Sciatic nerve (tissue), 2 donors: ENCODE measurements around the gene COL13A1. TPM values are rescaled to one million over a fixed set of nuclear protein-coding genes. Genes with fewer than 3 reads are reported as not detected.
A peak's percentile ranks its signal among the peaks of the same experiment; 100 is the strongest.

Source experiments
- ATAC-seq: fragments of 200-7000 bp; cut with Tn5 transposase; one replicate; pipeline ENCODE4 v1.9.1; 2020; ENCODE audit warnings: mild to moderate bottlenecking, moderate library complexity
- DNase-seq: peaks from one replicate; pipeline ENCODE4 v3.0.0-alpha.2; 2020; ENCODE audit warnings: low spot score
- intact Hi-C: fragments of 100-400 bp; cut with DNase I; formaldehyde crosslinking; loops from one replicate; pipeline ENCODE4 v1.14.2; 2022
- total RNA-seq: library from RNA; stranded (reverse); fragmentation: NEBNext Ultra II Directional; extraction: Animal tissue kit (Norgen Biotek cat#: 25700); gene quantifications from one replicate; pipeline ENCODE4 v1.2.1, GENCODE V29; 2021
- donor health status: DM: no; HTN: no; CAD: no.
- donor health status: DM: no; HTN: no; CAD: no.

The COL13A1 gene
- total RNA-seq, 1 donor from 2014 or later = 1.0 TPM

DNA sequence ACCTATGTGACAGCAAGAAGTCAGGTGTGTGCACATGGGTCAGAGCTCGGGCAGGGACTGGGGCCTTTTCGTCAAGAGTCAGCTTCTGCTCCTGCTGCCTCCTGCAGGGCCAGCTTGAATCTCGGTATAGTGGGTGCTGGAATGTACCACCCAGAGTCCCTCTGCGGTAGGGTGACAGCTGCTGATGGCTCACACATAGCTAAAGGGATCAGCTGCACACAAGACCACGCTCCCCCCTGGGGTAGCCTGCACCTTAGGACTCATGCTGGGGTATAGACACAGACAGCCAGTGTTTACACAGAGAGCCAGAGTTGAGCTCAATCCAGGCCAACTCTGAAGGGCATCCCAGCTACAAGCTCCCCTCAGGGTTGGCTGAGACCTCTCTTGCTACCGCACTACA lies 14.0 kb upstream of the COL13A1 start:
- DNase-seq (no peak), ATAC-seq (no peak)
- intact Hi-C loops = no loop called here

DNA sequence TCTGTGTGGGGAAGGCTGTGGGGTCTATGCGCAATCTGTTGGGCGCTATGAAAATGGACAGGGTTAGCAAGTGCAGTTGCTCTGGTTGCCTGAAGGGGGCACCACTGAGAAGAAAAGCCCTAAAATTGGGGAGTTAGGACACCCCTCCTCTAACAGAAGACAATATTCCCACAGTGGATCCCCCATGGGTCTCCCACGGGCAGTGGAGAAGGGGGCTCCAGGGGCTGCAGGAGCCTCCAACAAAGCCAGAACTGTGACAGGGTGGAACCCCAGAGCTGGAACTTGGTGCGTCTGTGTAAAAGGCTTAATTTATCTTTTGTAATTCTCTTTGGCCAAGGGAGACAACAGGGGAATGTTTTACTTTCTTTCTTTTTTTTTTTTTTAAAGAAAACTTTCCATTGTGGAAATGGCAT lies 12.5 kb upstream of the COL13A1 start:
- DNase-seq = no peak
- intact Hi-C loops = no loop called here
- ATAC-seq = no peak

DNA sequence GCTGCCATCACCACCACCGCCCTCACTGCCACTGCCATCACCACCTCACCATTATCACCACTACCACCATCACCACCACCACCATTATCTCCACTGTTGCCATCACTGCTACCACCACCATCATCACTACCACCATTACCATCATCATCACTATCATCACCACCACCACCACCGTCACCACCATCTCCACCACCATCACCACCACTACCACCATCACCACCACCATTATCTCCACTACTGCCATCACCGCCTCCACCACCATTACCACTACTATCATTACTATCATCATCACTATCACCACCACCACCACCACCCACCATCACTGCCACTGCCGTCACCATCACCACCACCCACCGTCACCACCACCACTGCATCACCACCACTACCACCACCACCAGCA lies 9.9 kb upstream of the COL13A1 start:
- intact Hi-C loops = no loop called here
- DNase-seq (no peak), ATAC-seq (no peak)

DNA sequence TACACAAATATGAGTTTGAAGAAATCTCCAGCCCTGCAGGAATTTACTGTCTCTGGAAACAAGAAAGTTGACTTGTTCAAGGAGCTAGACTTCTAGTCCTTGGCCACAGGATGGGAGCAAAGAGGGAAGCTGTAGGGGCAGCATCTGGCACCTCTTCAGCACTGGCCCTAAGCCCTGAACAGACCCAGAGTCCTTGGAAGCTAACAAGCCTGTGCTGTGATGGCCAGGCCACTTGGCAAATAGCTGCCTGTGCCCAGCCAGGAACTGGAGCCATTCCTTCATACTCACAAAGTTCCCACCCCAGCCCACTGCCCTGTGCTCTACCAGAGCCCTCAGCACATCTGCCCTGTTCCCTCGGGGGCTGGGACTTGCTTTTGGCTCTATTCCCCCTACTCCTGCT lies 9.4 kb upstream of the COL13A1 start:
- ATAC-seq = no peak
- no peak for DNase-seq
- intact Hi-C loops = no loop called here

DNA sequence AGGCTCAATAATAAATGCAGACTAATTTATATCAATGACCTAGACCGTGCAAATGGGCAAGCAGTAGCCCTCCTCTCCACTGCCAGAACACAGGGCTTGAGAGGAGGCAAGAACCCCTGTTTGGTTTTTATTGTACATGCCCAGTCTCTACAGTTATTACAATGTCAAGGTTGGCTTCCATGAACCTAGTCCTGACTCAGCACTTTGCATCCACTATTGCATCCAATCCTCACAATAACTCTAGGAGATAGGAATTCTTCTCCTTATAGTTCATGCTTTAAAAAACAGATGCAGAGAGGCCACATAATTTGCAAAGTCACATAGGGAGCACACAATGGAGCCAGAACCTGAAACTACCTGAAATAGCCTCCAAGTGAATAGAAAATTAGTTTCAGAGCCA lies 7.0 kb upstream of the COL13A1 start:
- ATAC-seq (no peak), DNase-seq (no peak)
- intact Hi-C loops = no loop called here

- intact Hi-C loops = no loop called here
- ATAC-seq = no peak
- DNase-seq = no peak
Measured at GRCh38 chr10:69795242-69795934, 6.3 kb upstream of the COL13A1 start.

- ATAC-seq (no peak), DNase-seq (no peak)
- intact Hi-C loops = no loop called here
Measured at GRCh38 chr10:69797959-69798358, 3.7 kb upstream of the COL13A1 start.

GRCh38 chr10:69800109-69800508 lies 1.6 kb upstream of the COL13A1 start:
- DNase-seq (no peak), ATAC-seq (peak; percentile 71)
- intact Hi-C loops = no loop called here

- intact Hi-C loops = no loop called here
- no peak for ATAC-seq
- no peak for DNase-seq
Measured at GRCh38 chr10:69800665-69801064, 1.0 kb upstream of the COL13A1 start.

GRCh38 chr10:69801094-69801433 lies 642 bp upstream of the COL13A1 start:
- intact Hi-C loops = no loop called here
- ATAC-seq (peak; percentile 21), DNase-seq (peak; percentile 63)

- intact Hi-C loops = no loop called here
- DNase-seq (no peak), ATAC-seq (peak; percentile 17)
Measured at GRCh38 chr10:69802424-69803161, 887 bp downstream of the COL13A1 start.

- ATAC-seq (no peak), DNase-seq (no peak)
- intact Hi-C loops = no loop called here
Measured at GRCh38 chr10:69803809-69804208, 2.1 kb downstream of the COL13A1 start.

DNA sequence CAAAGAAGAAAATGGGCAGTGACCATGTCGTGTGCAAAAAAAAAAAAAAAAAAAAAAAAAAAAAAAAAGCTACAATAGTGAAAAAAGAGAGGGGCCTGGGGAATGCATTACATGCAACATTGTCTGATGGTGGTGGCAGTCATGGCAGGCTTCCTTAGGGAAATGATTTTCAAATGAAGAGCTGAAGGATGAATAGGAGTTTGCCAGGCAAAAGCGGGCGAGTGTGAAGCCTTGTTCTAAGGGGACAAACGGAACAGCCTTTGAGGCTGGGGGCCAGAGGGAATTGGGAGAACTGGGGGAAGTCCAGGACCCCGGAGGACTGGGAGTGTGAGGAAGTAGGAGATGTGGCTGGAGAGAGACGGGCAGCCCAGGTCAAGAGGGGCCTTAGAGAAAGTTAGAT lies 3.1 kb downstream of the COL13A1 start:
- DNase-seq = no peak
- ATAC-seq = no peak
- intact Hi-C loops = no loop called here

GRCh38 chr10:69807122-69807521 lies 5.4 kb downstream of the COL13A1 start:
- intact Hi-C loops = no loop called here
- DNase-seq = no peak
- no peak for ATAC-seq

DNA sequence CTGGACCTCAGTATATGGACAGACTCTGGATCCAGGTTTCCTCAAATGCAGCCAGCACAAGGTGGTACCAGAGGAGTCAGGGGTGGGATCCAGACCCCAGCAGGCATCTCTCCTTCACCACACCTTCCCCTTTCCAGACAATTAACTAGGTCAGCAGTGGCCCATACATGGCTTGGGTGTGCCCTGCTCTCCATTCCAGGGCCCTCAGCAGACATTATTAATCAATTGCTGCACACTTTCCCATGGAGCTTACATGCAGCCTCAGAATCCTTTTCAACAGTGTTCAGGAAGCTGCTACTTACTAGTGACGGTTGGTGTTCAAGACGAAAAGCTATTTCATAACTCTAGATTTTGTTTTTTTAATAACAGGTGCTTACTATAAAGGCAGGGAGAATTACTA lies 6.0 kb downstream of the COL13A1 start:
- intact Hi-C loops = no loop called here
- ATAC-seq (no peak), DNase-seq (no peak)

DNA sequence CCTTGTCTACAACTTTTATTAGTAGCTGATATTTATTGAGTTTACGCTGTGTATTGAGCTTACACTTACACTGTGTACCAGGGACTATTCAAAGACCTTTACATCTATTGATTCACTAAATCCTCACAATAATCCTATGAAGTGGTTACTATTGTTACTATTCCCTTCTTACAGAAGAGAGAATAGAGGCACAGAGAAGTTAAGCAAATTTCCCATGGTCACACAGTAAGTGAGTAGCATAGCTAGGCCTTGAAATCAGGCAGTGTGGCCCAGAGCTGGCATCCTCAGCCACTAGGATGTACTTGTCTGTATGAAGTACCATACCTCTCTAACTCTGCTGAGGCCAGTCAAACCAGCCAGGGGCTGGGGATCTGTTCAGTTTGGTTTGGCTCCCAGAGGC lies 7.6 kb downstream of the COL13A1 start:
- intact Hi-C loops = no loop called here
- DNase-seq (no peak), ATAC-seq (no peak)

DNA sequence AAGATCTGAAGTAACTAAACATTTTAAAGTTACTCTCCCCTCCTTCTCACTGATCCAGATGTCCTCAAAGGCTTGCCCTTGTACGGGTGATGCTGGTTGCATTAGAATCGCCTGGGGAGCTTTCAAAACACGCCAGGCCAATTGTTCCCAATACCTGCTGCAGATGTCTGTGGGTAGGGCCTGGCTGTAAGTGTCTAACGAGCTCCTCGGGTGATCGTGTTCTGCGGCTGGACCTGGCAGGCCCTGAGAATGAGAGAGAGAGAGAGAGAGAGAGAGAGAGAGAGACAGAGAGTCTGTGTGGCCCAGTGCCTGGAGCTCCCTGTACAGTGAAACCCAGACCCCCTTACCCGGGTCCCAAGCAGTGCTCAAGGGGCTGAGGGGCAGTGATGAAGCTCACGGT lies 8.4 kb downstream of the COL13A1 start:
- DNase-seq (no peak), ATAC-seq (no peak)
- intact Hi-C loops = no loop called here

DNA sequence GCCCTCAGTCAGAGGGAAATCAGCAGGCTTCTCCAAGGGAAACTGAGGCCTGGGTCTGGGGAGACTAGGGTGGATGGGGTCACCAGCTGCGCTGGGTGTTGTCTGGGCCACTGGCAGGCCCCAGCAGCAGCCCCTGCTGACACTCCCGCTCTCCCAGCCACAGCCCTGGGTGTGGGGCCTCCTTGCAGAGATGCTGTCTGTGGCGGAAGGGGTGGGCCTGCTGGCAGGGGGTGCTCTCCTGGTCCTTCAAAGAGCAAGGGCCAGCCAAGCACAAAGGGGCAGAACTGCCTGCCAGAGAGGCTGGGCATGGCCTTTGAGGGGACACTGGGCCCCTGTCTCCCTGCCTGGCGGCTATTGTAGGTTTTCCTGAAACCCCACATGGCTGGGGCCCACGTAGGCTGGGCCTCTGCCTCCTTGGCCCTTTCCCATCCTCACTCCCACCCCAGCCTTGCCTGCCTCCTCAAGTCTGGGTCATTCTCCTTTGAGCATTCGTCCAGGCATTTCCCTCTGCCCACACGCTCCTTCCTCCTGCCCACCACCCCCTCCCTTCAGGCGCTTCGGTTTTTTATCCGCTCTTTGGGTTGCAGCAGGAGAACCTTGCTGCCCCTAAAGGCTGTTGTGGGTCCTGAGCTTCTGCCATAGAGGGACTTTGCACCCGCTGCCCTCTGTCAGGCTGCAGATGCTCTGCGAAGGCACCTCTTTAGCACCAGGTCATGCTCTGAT lies 9.1 kb downstream of the COL13A1 start:
- ATAC-seq = no peak
- no peak for DNase-seq
- intact Hi-C loops = no loop called here

- DNase-seq (no peak), ATAC-seq (no peak)
- intact Hi-C loops = no loop called here
Measured at GRCh38 chr10:69813632-69814031, 11.9 kb downstream of the COL13A1 start.

DNA sequence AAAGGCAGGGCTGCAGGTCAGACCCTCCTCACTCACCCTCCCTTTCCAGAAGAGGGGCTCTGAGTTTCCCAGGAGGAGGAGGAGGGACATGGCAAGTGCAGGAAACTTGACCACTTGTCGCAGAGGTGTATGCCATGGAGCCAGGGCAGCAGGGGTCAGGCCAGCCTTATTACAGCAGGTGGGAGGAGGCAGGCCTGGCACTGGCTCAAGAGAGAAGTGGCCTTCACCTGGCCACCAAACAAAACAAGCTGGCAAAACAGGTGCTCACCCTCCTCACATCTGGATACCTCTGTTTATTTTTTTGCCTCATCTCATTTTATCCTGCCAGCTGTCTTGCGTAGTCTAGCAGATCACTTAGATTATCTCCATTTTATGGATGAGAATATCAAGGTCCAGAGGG lies 12.5 kb downstream of the COL13A1 start:
- intact Hi-C loops = no loop called here
- ATAC-seq (no peak), DNase-seq (no peak)
